Endothelial cell (in vitro differentiated cells): ENCODE results near the gene RASSF7. TPM values are rescaled to one million over a fixed set of nuclear protein-coding genes. Genes with fewer than 3 reads are reported as not detected.

Experiments
- DNase-seq: peaks from one replicate; pipeline ENCODE4 v3.0.0; 2021; ENCODE audit warnings: low spot score
- H3K27ac Mint-ChIP-seq: one replicate; pipeline ENCODE4 v1.8.0; 2021; ENCODE audit warnings: mixed read lengths, inconsistent platforms; ENCODE audit not compliant: unreplicated experiment
- H3K27me3 Mint-ChIP-seq: one replicate; pipeline ENCODE4 v1.8.0; 2021; ENCODE audit warnings: mild to moderate bottlenecking, moderate library complexity, mixed read lengths, inconsistent platforms; ENCODE audit not compliant: unreplicated experiment
- H3K36me3 Mint-ChIP-seq: one replicate; pipeline ENCODE4 v1.8.0; 2021; ENCODE audit warnings: mild to moderate bottlenecking, low read depth, mixed read lengths, inconsistent platforms; ENCODE audit not compliant: unreplicated experiment
- H3K4me1 Mint-ChIP-seq: one replicate; pipeline ENCODE4 v1.8.0; 2021; ENCODE audit warnings: mild to moderate bottlenecking, mixed read lengths, inconsistent platforms; ENCODE audit not compliant: unreplicated experiment
- H3K4me3 Mint-ChIP-seq: one replicate; pipeline ENCODE4 v1.8.0; 2021; ENCODE audit warnings: mild to moderate bottlenecking, mixed read lengths, inconsistent platforms; ENCODE audit not compliant: unreplicated experiment
- H3K9me3 Mint-ChIP-seq: one replicate; pipeline ENCODE4 v1.8.0; 2021; ENCODE audit warnings: mixed read lengths, inconsistent platforms; ENCODE audit not compliant: unreplicated experiment
- total RNA-seq: library from RNA; stranded (reverse); fragmentation: NEBNext Ultra II Directional; extraction: Animal tissue kit (Norgen Biotek cat#: 25700); gene quantifications from one replicate; pipeline ENCODE4 v1.2.1, GENCODE V29; 2021; ENCODE audit not compliant: unreplicated experiment
- TF ChIP-seq, protein P1 (sequence below): fragments of 200-600 bp; sonication (generic); IDR thresholded peaks from one replicate; pipeline ENCODE4 v1.5.0; 2021; ENCODE audit warnings: antibody characterized with exemption; ENCODE audit not compliant: unreplicated experiment

The RASSF7 gene
- total RNA-seq, 1 donor from 2014 or later: 8.9 TPM

DNA sequence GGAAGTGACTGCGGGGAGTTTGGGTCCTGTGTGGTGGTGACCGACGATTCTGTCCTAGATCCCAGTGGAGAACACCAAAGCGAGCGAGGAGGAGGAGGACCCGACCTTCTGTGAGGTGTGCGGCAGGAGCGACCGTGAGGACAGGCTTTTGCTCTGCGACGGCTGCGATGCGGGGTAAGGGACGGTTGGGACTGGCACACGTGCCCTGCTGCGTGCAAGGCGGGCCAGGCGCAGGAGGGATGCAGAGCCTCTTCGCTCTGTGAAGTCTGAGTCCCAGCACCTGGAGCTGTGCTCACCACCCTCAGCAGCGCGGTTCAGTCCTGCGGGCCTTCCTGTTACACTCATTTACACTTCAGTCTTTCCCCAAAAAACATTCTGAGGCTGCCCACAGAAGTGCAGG is 31.7 kb downstream of the RASSF7 start:
- Mint-ChIP-seq H3K27me3 (peaks cover 12% of the 10 kb centered on the region), H3K4me1 (peaks cover 3% of the 10 kb centered on the region), H3K9me3 (no peaks in the 10 kb centered on the region), H3K4me3 (peak overlapping the region; percentile 78), H3K27ac (peak overlapping the region; percentile 72), H3K36me3 (peaks cover 43% of the 10 kb centered on the region)
- no peak for DNase-seq
- TF ChIP-seq, protein P1, sequence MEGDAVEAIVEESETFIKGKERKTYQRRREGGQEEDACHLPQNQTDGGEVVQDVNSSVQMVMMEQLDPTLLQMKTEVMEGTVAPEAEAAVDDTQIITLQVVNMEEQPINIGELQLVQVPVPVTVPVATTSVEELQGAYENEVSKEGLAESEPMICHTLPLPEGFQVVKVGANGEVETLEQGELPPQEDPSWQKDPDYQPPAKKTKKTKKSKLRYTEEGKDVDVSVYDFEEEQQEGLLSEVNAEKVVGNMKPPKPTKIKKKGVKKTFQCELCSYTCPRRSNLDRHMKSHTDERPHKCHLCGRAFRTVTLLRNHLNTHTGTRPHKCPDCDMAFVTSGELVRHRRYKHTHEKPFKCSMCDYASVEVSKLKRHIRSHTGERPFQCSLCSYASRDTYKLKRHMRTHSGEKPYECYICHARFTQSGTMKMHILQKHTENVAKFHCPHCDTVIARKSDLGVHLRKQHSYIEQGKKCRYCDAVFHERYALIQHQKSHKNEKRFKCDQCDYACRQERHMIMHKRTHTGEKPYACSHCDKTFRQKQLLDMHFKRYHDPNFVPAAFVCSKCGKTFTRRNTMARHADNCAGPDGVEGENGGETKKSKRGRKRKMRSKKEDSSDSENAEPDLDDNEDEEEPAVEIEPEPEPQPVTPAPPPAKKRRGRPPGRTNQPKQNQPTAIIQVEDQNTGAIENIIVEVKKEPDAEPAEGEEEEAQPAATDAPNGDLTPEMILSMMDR: no peak

DNA sequence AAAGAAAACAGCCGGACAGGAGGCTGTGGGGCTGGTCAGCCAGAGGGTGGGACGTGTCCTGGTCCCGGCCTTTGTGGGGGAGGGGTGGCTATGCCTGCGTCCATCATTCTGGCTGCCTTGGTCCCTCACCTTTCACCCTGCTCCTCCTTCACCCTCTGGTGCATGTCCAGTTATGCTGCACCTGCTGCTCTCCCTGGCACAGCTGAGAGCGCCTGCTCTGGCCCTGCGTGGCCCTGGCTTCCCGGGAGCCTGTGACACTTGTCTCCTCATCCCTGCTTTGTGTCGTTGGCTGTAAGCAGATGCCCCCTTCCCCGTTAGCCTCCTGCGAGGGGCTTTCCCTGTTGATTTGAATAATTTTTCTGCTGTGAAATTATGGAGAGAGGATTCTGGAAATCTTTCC is 32.1 kb downstream of the RASSF7 start:
- Mint-ChIP-seq H3K27ac (no peak overlapping the region), H3K27me3 (peaks cover 12% of the 10 kb centered on the region), H3K4me3 (no peak overlapping the region), H3K4me1 (peaks cover 2% of the 10 kb centered on the region), H3K9me3 (no peaks in the 10 kb centered on the region), H3K36me3 (peaks cover 41% of the 10 kb centered on the region)
- TF ChIP-seq, protein P1: no peak
- DNase-seq: no peak

DNA sequence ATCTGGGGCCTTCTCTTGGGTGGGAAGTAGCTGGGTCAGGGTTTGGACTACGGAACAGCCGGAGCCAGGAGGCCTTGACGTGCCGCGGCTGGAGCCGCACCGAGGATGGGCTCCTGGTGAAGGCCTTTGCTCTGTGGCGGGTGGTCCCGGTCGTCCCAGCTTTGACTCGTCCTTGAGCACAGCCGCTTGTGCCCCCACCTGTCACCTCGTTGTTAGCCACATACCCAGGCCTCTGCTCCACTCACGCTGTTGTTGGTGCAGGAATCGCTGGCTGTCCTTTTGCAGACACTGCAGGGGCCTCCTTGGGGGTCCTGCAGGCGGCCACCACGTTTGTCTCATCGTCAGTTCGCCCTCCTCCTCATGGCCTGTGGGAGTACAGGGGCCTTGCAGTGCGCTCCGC is 32.6 kb downstream of the RASSF7 start:
- Mint-ChIP-seq H3K27me3 (peaks cover 9% of the 10 kb centered on the region), H3K9me3 (no peaks in the 10 kb centered on the region), H3K4me3 (no peak overlapping the region), H3K36me3 (peaks cover 41% of the 10 kb centered on the region), H3K4me1 (no peaks in the 10 kb centered on the region), H3K27ac (no peak overlapping the region)
- DNase-seq: no peak
- TF ChIP-seq, protein P1: no peak

DNA sequence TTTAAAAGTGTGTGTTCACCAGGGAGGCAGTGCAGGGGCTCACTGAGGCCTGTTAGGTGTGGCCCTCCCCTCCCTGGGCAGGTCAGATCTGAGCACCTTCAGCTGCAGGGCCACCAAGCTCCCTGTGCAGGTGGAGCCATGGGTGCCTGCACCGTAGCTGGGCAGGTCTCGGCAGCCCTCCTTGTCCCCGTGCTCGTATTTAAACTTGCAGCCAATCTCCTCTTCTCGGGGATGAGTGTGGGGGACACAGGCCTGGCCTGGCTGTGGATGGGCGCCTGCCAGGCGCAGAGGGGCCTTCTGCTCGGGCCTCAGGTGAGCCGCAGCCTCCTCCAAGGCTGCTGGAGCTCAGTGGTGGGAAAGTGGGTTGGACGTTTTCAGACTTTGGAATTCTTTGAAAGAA is 34.6 kb downstream of the RASSF7 start:
- Mint-ChIP-seq H3K27me3 (peaks cover 4% of the 10 kb centered on the region), H3K4me3 (no peak overlapping the region), H3K27ac (no peak overlapping the region), H3K9me3 (no peaks in the 10 kb centered on the region), H3K36me3 (peaks cover 37% of the 10 kb centered on the region), H3K4me1 (no peaks in the 10 kb centered on the region)
- TF ChIP-seq, protein P1: no peak
- DNase-seq: no peak

DNA sequence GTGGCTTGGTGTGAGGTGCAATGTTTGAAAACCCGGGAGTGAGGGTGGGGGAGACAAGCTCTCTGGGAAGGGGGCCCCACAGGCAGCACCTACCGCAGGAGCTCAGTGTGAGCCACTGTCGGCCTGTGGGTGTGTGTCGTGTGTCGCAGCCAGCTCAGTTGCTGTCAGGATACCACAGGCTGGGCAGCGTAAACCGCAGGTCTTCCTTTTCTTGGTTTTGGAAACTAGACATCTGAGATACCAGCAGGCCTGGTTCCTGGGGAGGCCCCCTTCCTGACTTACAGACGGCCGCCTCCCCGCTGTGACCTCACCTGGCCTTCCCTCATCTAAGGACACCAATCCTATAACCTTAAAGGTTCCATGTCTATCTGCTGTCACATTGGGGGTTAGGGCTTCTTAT is 35.6 kb downstream of the RASSF7 start:
- H3K4me1 Mint-ChIP-seq: no peaks in the 10 kb centered on the region
- H3K27ac Mint-ChIP-seq: no peak overlapping the region
- no peak overlapping the region for H3K4me3 Mint-ChIP-seq
- TF ChIP-seq, protein P1: no peak
- peaks cover 4% of the 10 kb centered on the region for H3K27me3 Mint-ChIP-seq
- H3K9me3 Mint-ChIP-seq: no peaks in the 10 kb centered on the region
- DNase-seq: no peak
- H3K36me3 Mint-ChIP-seq: peaks cover 34% of the 10 kb centered on the region
